Gastrocnemius medialis (tissue), 4 donors: ENCODE measurements around the gene C1QB.

ENCODE experiments used
- CTCF ChIP-seq, 5 experiments: fragments of 450-650 bp in 3 of 5; fragments of 200-600 bp in 2 of 5; sonication (generic) in 2 of 5; IDR thresholded peaks in 4 of 5; conservative IDR thresholded peaks in 1 of 5; 1 replicate in 4 of 5; 2 replicates in 1 of 5; pipeline ENCODE4 v1.5.1; 2016 to 2019; ENCODE audit warnings: antibody characterized with exemption in 5 of 5, mild to moderate bottlenecking in 3 of 5, moderate library complexity in 3 of 5
- POLR2A ChIP-seq, 2 donors: fragments of 450-650 bp; IDR thresholded peaks; one replicate each; pipeline ENCODE4 v1.6.1; 2017; ENCODE audit warnings: antibody characterized with exemption in 2 of 2, mild to moderate bottlenecking in 2 of 2, moderate library complexity in 2 of 2

GRCh38 chr1:22699681-22700520 lies 46.9 kb downstream of the C1QB start:
- no peak for TF ChIP-seq POLR2A (IDR thresholded peaks at IDR 0.05)
- TF ChIP-seq CTCF (IDR thresholded peaks at IDR 0.05 in 4 of 5, conservative IDR thresholded peaks at IDR 0.05 in 1 of 5): no peak
